Measurements from ENCODE around the gene USP35.

- TF ChIP-seq CTCF (IDR thresholded peaks at IDR 0.05) (no peak), POLR2A (IDR thresholded peaks at IDR 0.05) (no peak)
These were observed 28.0 kb downstream of the USP35 start for GRCh38 chr11:78216571-78217287.
